Stimulated activated CD4-positive, alpha-beta T cell treated with anti-CD3 and anti-CD28 coated beads, Interleukin-4, amount 100 ng/mL, for 48 hours (primary cell): ENCODE results near the gene ADAM12.
"Not testable (repeated sequence)": the region's sequence is repeated elsewhere in the genome, so short reads cannot be mapped to it uniquely, and the experiment has no call there.

Experiments
- DNase-seq, 2 donors: peaks; one replicate each; pipeline ENCODE4 v3.0.0-alpha.2; 2020; ENCODE audit warnings: low read depth in 2 of 2

The ADAM12 gene

DNA sequence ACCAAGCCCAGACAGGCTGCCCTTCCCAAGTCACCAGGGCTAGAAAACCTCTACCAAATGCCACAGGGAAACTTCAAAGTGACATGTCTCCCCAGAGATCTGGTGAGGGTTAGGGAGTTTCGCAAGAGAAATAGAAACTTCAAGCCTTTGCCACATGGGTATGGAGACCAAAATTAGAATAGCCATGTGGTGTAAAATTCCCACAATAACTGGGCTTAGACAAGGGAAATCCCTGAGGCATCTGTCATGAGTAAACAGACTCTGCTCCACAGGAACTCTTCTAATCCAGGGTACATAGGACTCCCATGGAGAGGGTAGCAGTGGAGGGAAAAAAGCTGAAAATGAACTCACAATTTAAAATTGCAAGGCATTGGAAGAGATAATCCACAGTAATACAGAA, 14.3 kb downstream of the ADAM12 start:
- DNase-seq: no peak

GRCh38 chr10:126373147-126373546, 15.1 kb downstream of the ADAM12 start:
- no peak for DNase-seq

DNA sequence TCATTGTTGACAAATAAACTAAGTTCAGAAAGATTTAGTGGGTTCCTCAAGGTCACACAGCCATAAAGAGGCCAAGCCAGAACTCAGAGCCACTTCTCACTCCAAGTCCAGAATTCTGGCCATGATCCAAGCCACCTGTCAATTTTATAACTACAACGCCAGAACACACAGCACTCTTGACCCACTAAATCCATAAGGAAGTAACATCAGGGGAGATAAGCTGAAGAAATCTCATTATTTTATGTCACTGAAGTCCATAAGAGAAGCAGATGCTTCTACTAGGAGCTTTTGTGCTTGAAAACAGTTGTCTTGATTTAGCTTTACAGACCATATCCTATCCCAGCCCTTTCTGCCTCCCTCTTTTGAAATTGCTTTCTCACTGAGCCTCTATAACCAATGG, 15.9 kb downstream of the ADAM12 start:
- DNase-seq: no peak

GRCh38 chr10:126369125-126369710, 19.1 kb downstream of the ADAM12 start:
- DNase-seq: no peak

- no peak for DNase-seq
Measured at GRCh38 chr10:126357169-126357568, 31.1 kb downstream of the ADAM12 start.

- DNase-seq: no peak
Measured at GRCh38 chr10:126353666-126354065, 34.6 kb downstream of the ADAM12 start.

- no peak for DNase-seq
Measured at GRCh38 chr10:126352453-126352852, 35.8 kb downstream of the ADAM12 start.

DNA sequence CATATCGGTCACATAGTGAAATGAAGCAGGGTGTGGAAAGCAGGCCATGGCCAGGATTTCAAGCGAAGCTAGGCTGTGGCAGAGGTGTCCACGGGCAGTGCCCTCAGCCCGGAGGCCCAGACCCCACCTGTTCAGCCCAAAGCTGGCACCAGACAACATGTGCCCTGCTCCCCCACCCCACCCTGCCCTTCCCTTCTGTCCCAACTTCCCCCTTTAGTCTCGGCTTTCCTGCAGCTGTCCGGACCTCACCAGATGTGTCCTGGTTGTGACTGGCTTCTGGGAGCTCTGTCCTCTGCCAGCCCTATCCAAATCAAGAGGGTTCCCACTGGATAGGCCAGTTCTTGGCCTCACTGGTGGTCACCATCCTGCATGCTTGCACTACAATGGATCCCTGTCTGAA, 37.3 kb downstream of the ADAM12 start:
- no peak for DNase-seq

- no peak for DNase-seq
Measured at GRCh38 chr10:126350216-126350992, 37.9 kb downstream of the ADAM12 start.

DNA sequence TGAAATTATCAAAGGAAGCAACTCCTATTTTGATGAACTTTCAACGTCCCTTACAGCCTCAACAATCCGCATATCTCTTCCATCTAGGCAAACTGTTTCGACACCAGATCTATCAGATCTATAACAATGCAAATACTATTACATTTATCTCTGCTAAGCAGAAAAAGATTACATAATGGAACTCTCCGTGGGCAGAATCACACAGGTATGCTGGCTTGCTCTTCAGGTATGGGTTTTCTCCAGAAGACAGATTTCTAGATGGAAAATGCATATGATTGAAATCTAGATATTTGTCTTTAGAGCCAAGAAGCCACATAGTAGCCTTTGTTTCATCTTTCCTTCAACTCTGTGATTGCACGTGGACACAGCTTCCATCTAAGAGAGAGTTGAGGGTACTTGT, 38.6 kb downstream of the ADAM12 start:
- no peak for DNase-seq

- DNase-seq: no peak
Measured at GRCh38 chr10:126349101-126349500, 39.2 kb downstream of the ADAM12 start.

DNA sequence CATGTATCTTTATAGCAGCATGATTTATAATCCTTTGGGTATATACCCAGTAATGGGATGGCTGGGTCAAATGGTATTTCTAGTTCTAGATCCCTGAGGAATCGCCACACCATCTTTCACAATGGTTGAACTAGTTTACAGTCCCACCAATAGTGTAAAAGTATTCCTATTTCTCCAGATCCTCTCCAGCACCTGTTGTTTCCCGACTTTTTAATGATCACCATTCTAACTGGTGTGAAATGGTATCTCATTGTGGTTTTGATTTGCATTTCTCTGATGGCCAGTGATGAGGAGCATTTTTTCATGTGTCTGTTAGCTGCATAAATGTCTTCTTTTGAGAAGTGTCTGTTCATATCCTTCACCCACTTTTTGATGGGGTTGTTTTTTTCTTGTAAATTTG, 44.8 kb downstream of the ADAM12 start:
- not testable (repeated sequence) for DNase-seq

- no peak for DNase-seq
Measured at GRCh38 chr10:126342680-126343079, 45.6 kb downstream of the ADAM12 start.

DNA sequence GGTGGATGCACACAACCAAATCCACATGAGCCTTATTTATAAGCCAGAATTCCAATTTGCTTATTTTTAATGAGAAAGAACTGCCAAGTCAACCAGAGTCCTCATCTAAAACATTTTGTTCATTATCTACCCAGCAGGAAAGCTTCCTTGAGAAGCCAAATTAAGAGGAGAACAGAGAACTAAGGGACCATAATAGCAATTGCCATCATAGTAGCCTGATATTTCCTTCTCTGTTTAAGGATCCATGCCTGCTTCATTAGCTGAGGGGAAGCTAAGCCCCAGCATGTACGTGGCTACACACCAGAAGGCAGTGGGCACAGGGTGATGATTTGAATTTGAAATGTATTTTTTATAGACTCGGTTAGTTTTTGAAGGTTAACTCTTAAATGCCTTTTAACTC, 46.8 kb downstream of the ADAM12 start:
- no peak for DNase-seq

DNA sequence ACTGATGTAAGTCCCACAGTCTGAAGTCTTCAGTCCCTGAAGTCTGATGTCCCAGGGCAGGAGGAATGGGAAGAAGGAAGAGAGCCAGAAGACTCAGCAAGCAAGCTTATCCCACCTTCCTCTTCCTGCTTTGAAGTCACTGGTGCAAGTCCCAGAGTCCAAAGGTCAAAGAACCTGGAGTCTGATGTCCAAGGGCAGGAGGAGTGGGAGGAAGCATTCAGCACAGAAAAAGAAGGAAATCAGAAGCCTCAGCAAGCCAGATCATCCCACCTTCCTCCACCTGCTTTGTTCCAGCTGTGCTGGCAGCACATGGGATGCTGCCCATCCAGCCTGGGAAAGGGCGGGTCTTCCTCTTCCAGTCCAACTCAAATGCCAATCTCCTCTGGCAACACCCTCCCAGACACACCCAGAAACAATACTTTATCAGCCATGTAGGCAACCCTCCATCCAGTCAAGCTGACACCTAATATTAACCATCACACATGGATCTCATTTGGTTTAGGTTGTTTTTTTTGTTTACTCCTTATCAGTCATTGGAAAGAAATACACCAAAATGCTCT, 50.9 kb downstream of the ADAM12 start:
- DNase-seq: no peak

GRCh38 chr10:126336801-126337200, 51.5 kb downstream of the ADAM12 start:
- no peak for DNase-seq

- no peak for DNase-seq
Measured at GRCh38 chr10:126334272-126334671, 54.0 kb downstream of the ADAM12 start.

- no peak for DNase-seq
Measured at GRCh38 chr10:126332576-126332975, 55.7 kb downstream of the ADAM12 start.

- no peak for DNase-seq
Measured at GRCh38 chr10:126331101-126331500, 57.2 kb downstream of the ADAM12 start.

- no peak for DNase-seq
Measured at GRCh38 chr10:126324826-126325225, 63.5 kb downstream of the ADAM12 start.

GRCh38 chr10:126321440-126321839, 66.8 kb downstream of the ADAM12 start:
- no peak for DNase-seq

- no peak for DNase-seq
Measured at GRCh38 chr10:126317751-126318150, 70.5 kb downstream of the ADAM12 start.

DNA sequence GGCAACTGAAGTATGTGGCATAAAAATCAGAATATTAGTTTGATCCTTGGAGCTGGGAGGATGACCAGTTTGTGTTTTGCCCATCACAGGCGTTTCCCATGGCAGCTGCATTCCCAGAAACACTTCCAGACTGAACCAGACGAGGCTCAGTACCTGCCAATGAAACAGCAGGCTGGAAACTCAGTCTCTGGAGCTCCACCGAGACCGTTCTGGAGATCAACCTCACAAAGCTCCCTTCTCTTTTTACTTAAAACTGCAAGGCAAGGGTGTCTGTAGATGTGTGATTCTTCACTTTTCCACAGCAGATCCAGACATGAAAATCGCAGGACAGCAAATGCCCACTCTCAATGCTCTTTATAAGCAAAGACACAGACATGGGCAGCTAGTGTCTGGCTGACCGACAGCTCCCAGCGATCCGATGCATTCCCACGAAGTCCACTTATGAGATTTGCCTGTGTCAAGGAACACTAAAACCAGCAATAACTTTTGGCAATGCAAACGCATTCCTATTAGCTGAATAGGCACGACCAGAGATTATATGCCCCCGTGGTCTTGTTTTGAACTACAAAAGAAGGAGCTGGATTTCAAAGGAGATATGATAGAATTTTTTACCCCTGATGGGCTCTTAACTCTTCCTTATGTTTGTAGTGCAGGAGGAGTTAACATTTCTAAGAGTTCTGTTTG, 72.6 kb downstream of the ADAM12 start:
- DNase-seq: no peak
